ENCODE data around the gene LETMD1.

- TF ChIP-seq CTCF (IDR thresholded peaks at IDR 0.05; ENCODE audit: insufficient read depth, low read length) (no peak), POLR2AphosphoS5 (IDR thresholded peaks at IDR 0.05; ENCODE audit: low read depth) (no peak), GABPA (IDR thresholded peaks at IDR 0.05; ENCODE audit: low read depth) (no peak), SPI1 (IDR thresholded peaks at IDR 0.05; ENCODE audit: borderline replicate concordance, low read depth) (no peak)
- TF ChIP-seq, protein P1, sequence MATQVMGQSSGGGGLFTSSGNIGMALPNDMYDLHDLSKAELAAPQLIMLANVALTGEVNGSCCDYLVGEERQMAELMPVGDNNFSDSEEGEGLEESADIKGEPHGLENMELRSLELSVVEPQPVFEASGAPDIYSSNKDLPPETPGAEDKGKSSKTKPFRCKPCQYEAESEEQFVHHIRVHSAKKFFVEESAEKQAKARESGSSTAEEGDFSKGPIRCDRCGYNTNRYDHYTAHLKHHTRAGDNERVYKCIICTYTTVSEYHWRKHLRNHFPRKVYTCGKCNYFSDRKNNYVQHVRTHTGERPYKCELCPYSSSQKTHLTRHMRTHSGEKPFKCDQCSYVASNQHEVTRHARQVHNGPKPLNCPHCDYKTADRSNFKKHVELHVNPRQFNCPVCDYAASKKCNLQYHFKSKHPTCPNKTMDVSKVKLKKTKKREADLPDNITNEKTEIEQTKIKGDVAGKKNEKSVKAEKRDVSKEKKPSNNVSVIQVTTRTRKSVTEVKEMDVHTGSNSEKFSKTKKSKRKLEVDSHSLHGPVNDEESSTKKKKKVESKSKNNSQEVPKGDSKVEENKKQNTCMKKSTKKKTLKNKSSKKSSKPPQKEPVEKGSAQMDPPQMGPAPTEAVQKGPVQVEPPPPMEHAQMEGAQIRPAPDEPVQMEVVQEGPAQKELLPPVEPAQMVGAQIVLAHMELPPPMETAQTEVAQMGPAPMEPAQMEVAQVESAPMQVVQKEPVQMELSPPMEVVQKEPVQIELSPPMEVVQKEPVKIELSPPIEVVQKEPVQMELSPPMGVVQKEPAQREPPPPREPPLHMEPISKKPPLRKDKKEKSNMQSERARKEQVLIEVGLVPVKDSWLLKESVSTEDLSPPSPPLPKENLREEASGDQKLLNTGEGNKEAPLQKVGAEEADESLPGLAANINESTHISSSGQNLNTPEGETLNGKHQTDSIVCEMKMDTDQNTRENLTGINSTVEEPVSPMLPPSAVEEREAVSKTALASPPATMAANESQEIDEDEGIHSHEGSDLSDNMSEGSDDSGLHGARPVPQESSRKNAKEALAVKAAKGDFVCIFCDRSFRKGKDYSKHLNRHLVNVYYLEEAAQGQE (IDR thresholded peaks at IDR 0.05; ENCODE audit: insufficient replicate concordance, low read depth), result no peak
Observed at GRCh38 chr12:51059086-51059485, 11.0 kb downstream of the LETMD1 start.

All from HL-60 (cell line).